H1 (cell line): ENCODE measurements around the gene MYH9. TPM values are rescaled to one million over a fixed set of nuclear protein-coding genes. Genes with fewer than 3 reads are reported as not detected.

Experiments
- CTCF ChIA-PET: fragments of 300-600 bp; sonication (Branson Sonifier 250); formaldehyde crosslinking; loops from one replicate; lab custom pipeline; 2021; ENCODE audit not compliant: partially characterized antibody; lab: Charles Lee
- POLR2A ChIA-PET: fragments of 300-600 bp; sonication (Branson Sonifier 250); formaldehyde crosslinking; loops from one replicate; lab custom pipeline; 2021; ENCODE audit warnings: inconsistent platforms; ENCODE audit not compliant: partially characterized antibody; lab: Charles Lee
- DNase-seq, 2 experiments: peaks; one replicate each; pipeline versions ENCODE4 v3.0.0 to v3.0.0-alpha.2; 2010 to 2022; ENCODE audit warnings: low spot score in 2 of 2, low read depth in 1 of 2, mixed read lengths in 1 of 2
- FAIRE-seq: peaks from 2 replicates; lab custom pipeline; 2011; peaks lifted over from hg19 to GRCh38; lab: Jason Lieb, UNC
- H2AFZ ChIP-seq: 2 replicates; pipeline ENCODE4 v1.8.1; 2012; ENCODE audit warnings: low read length, inconsistent platforms
- H2AK5ac ChIP-seq: 2 replicates; pipeline ENCODE4 v1.6.1; 2013; ENCODE audit warnings: low read depth, low read length
- H2BK120ac ChIP-seq: replicated peaks from 2 replicates; pipeline ENCODE3; 2013; ENCODE audit warnings: low read depth, low read length, inconsistent platforms
- H2BK12ac ChIP-seq: 2 replicates; pipeline ENCODE4 v1.6.1; 2013; ENCODE audit warnings: low read depth, low read length
- H2BK15ac ChIP-seq: 2 replicates; pipeline ENCODE4 v1.6.1; 2013; ENCODE audit warnings: low read length
- H2BK20ac ChIP-seq: 2 replicates; pipeline ENCODE4 v1.6.1; 2013; ENCODE audit warnings: low read length
- H2BK5ac ChIP-seq: 2 replicates; pipeline ENCODE4 v1.6.1; 2013; ENCODE audit warnings: low read depth, low read length
- H3K14ac ChIP-seq: 2 replicates; pipeline ENCODE4 v1.6.1; 2013; ENCODE audit warnings: inconsistent platforms; ENCODE audit not compliant: insufficient read length
- H3K18ac ChIP-seq: 2 replicates; pipeline ENCODE4 v1.6.1; 2013; ENCODE audit warnings: low read length; ENCODE audit errors: extremely low read depth
- H3K23ac ChIP-seq: 2 replicates; pipeline ENCODE4 v1.6.1; 2013; ENCODE audit warnings: inconsistent platforms; ENCODE audit not compliant: insufficient read length
- H3K23me2 ChIP-seq: 2 replicates; pipeline ENCODE4 v1.6.1; 2013; ENCODE audit warnings: low read depth, low read length
- H3K27ac ChIP-seq: 2 replicates; pipeline ENCODE4 v1.6.1; 2011; ENCODE audit warnings: low read depth, low read length, inconsistent platforms
- H3K27me3 ChIP-seq, 4 experiments: replicated peaks in 1 of 4; 1 replicate in 1 of 4; 2 replicates in 3 of 4; pipeline versions ENCODE4 v1.6.1 to v1.8.1; 2011 to 2013; ENCODE audit warnings: low read length in 3 of 4, mild to moderate bottlenecking in 3 of 4, inconsistent platforms in 2 of 4, mixed read lengths in 2 of 4, moderate library complexity in 1 of 4; ENCODE audit not compliant: control insufficient read depth in 3 of 4, insufficient read depth in 3 of 4; ENCODE audit errors: extremely low read depth in 1 of 4
- H3K36me3 ChIP-seq, 4 experiments: 2 replicates each; pipeline versions ENCODE4 v1.6.1 to v1.8.1; 2011 to 2013; ENCODE audit warnings: mild to moderate bottlenecking in 4 of 4, low read length in 3 of 4, moderate library complexity in 2 of 4, control low read depth in 1 of 4, inconsistent platforms in 1 of 4; ENCODE audit not compliant: insufficient read depth in 4 of 4, control insufficient read depth in 2 of 4
- H3K4ac ChIP-seq: replicated peaks from 2 replicates; pipeline ENCODE3; 2013; ENCODE audit warnings: low read length, low read depth, mixed read lengths, inconsistent platforms; ENCODE audit not compliant: insufficient read length
- H3K4me1 ChIP-seq, 4 experiments: replicated peaks in 1 of 4; 1 replicate in 1 of 4; 2 replicates in 3 of 4; pipeline versions ENCODE4 v1.6.1 to v1.8.1; 2011 to 2013; ENCODE audit warnings: low read length in 3 of 4, inconsistent platforms in 2 of 4, mixed read lengths in 1 of 4; ENCODE audit not compliant: insufficient read depth in 4 of 4, control insufficient read depth in 3 of 4
- H3K4me2 ChIP-seq, 2 experiments: 2 replicates each; pipeline versions ENCODE4 v1.6.1 to v1.8.1; 2011 to 2013; ENCODE audit warnings: low read depth in 2 of 2, low read length in 2 of 2, control low read depth in 1 of 2, inconsistent platforms in 1 of 2, mild to moderate bottlenecking in 1 of 2; ENCODE audit not compliant: insufficient read depth in 1 of 2
- H3K4me3 ChIP-seq, 4 experiments: fragments of 200-600, 300-600 bp in 1 of 4; sonication (generic), shearing (Covaris generic), sonication (Bioruptor Twin) in 1 of 4; 2 replicates each; pipeline versions ENCODE4 v1.5.1 to v1.8.1; 2011 to 2016; ENCODE audit warnings: low read length in 4 of 4, low read depth in 3 of 4, control low read depth in 2 of 4, inconsistent platforms in 2 of 4, mild to moderate bottlenecking in 2 of 4, mixed read lengths in 1 of 4, moderate library complexity in 1 of 4; ENCODE audit not compliant: insufficient read depth in 2 of 4; ENCODE audit errors: extremely low read depth in 1 of 4
- H3K56ac ChIP-seq: replicated peaks from 2 replicates; pipeline ENCODE3; 2013; ENCODE audit warnings: low read depth, mild to moderate bottlenecking, mixed read lengths, low read length, inconsistent platforms; ENCODE audit not compliant: insufficient read length
- H3K79me1 ChIP-seq: 2 replicates; pipeline ENCODE4 v1.6.1; 2013; ENCODE audit warnings: low read depth, low read length, control low read depth
- H3K79me2 ChIP-seq, 2 experiments: 2 replicates each; pipeline versions ENCODE4 v1.6.1 to v1.8.1; 2012 to 2013; ENCODE audit warnings: low read length in 2 of 2, mild to moderate bottlenecking in 2 of 2, inconsistent platforms in 1 of 2; ENCODE audit not compliant: insufficient read depth in 2 of 2, control insufficient read depth in 1 of 2
- H3K9ac ChIP-seq, 4 experiments: replicated peaks in 1 of 4; 1 replicate in 1 of 4; 2 replicates in 3 of 4; pipeline versions ENCODE4 v1.6.1 to v1.8.1; 2011 to 2013; ENCODE audit warnings: low read depth in 3 of 4, low read length in 3 of 4, control low read depth in 2 of 4, mild to moderate bottlenecking in 2 of 4, moderate library complexity in 2 of 4, inconsistent platforms in 1 of 4; ENCODE audit errors: extremely low read depth in 1 of 4
- H3K9me3 ChIP-seq, 2 experiments: 2 replicates each; pipeline versions ENCODE4 v1.6.1 to v1.8.1; 2012 to 2013; ENCODE audit warnings: mild to moderate bottlenecking in 2 of 2, moderate library complexity in 2 of 2, control low read depth in 1 of 2, inconsistent platforms in 1 of 2, low read depth in 1 of 2, low read length in 1 of 2, mixed read lengths in 1 of 2; ENCODE audit not compliant: insufficient read depth in 2 of 2
- H4K20me1 ChIP-seq, 2 experiments: replicated peaks in 1 of 2; 2 replicates each; pipeline versions ENCODE3 to v1.8.1; 2011 to 2013; ENCODE audit warnings: inconsistent platforms in 2 of 2, low read length in 2 of 2, mild to moderate bottlenecking in 1 of 2; ENCODE audit not compliant: insufficient read depth in 2 of 2, control insufficient read depth in 1 of 2
- H4K5ac ChIP-seq: 2 replicates; pipeline ENCODE4 v1.6.1; 2013; ENCODE audit warnings: low read length, low read depth, mixed read lengths, inconsistent platforms; ENCODE audit not compliant: insufficient read length
- H4K8ac ChIP-seq: 2 replicates; pipeline ENCODE4 v1.8.0; 2013; ENCODE audit warnings: mild to moderate bottlenecking, moderate library complexity, low read length, inconsistent platforms; ENCODE audit not compliant: insufficient read depth; ENCODE audit errors: extremely low read depth
- H4K91ac ChIP-seq: replicated peaks from 2 replicates; pipeline ENCODE3; 2013; ENCODE audit warnings: low read length, mixed read lengths, inconsistent platforms; ENCODE audit not compliant: insufficient read length
- BRCA1 ChIP-seq: IDR thresholded peaks from 2 replicates; pipeline ENCODE4 v1.6.1; 2012; ENCODE audit warnings: low read depth, low read length, improper control_type of control experiment
- EP300 ChIP-seq, 2 experiments: IDR thresholded peaks; 1 replicate in 1 of 2; 2 replicates in 1 of 2; pipeline ENCODE4 v1.6.1; 2011 to 2012; ENCODE audit warnings: low read depth in 2 of 2, low read length in 2 of 2, mild to moderate bottlenecking in 2 of 2, borderline replicate concordance in 1 of 2, inconsistent platforms in 1 of 2, moderate library complexity in 1 of 2
- EZH2 ChIP-seq: fragments of 200-600 bp; sonication (generic); IDR thresholded peaks from 2 replicates; pipeline ENCODE4 v1.7.1; 2012; ENCODE audit warnings: low read depth, mild to moderate bottlenecking, moderate library complexity, low read length, inconsistent platforms; ENCODE audit not compliant: severe bottlenecking
- FOSL1 ChIP-seq: IDR thresholded peaks from 2 replicates; pipeline ENCODE4 v1.6.1; 2011; ENCODE audit warnings: mild to moderate bottlenecking, low read depth, low read length, moderate library complexity; ENCODE audit not compliant: insufficient read depth
- KDM5A ChIP-seq: fragments of 200-600 bp; IDR thresholded peaks from 2 replicates; pipeline ENCODE4 v1.7.1; 2012; ENCODE audit warnings: mild to moderate bottlenecking, low read length, inconsistent platforms, mixed read lengths
- NRF1 ChIP-seq: IDR thresholded peaks from 2 replicates; pipeline ENCODE4 v1.6.1; 2011; ENCODE audit warnings: mild to moderate bottlenecking, low read depth, low read length, improper control_type of control experiment
- PHF8 ChIP-seq: fragments of 200-600 bp; sonication (generic); conservative IDR thresholded peaks from 2 replicates; pipeline ENCODE4 v1.7.1; 2012; ENCODE audit warnings: low read depth, mild to moderate bottlenecking, inconsistent platforms, low read length, moderate library complexity
- SIRT6 ChIP-seq: IDR thresholded peaks from one replicate; pipeline ENCODE4 v1.7.1; 2012; ENCODE audit warnings: low read length, inconsistent platforms
- SP1 ChIP-seq: IDR thresholded peaks from 2 replicates; pipeline ENCODE4 v1.6.1; 2011; ENCODE audit warnings: low read depth, low read length
- TAF7 ChIP-seq: optimal IDR thresholded peaks from 2 replicates; pipeline ENCODE3; 2011; ENCODE audit warnings: low read depth, mild to moderate bottlenecking, inconsistent platforms, low read length, moderate library complexity, borderline replicate concordance
- TBP ChIP-seq: IDR thresholded peaks from 2 replicates; pipeline ENCODE4 v1.6.1; 2011; ENCODE audit warnings: low read depth, low read length, improper control_type of control experiment
- TCF12 ChIP-seq: IDR thresholded peaks from 2 replicates; pipeline ENCODE4 v1.6.1; 2011; ENCODE audit warnings: low read depth, mild to moderate bottlenecking, low read length
- ZNF274 ChIP-seq: IDR thresholded peaks from 2 replicates; pipeline ENCODE4 v1.7.0; 2012; ENCODE audit warnings: low read length, borderline replicate concordance; ENCODE audit errors: extremely low read depth
- WGBS, 2 experiments: shearing (Covaris generic) in 1 of 2; methylation state at CpG; one replicate each; pipeline versions ENCODE4 v1.1.6 to v1.1.7; 2013 to 2015; ENCODE audit warnings: low lambda C conversion rate in 2 of 2, mixed read lengths in 2 of 2, inconsistent platforms in 1 of 2, low coverage in 1 of 2, missing lambda C conversion rate in 1 of 2; ENCODE audit not compliant: insufficient replicate concordance in 2 of 2, insufficient coverage in 1 of 2, insufficient read length in 1 of 2; ENCODE audit errors: extremely low coverage in 1 of 2, missing lambda C conversion rate in 1 of 2; 5-methylcytosine and 5-hydroxymethylcytosine counted together
- polyA plus RNA-seq, 7 experiments: library from polyadenylated mRNA; depleted of rRNA in 3 of 7; stranded (reverse) in 5 of 7; unstranded in 2 of 7; fragments of >200 nt in 5 of 7; fragments of 200-250 nt in 2 of 7; gene quantifications; 1 replicate in 5 of 7; 2 replicates in 1 of 7; 4 replicates in 1 of 7; pipeline versions ENCODE4 v1.2.1 to v1.2.3, GENCODE V29; 2011 to 2013; ENCODE audit warnings: missing spikeins in 2 of 7, mixed read lengths in 2 of 7
- total RNA-seq: library from RNA; stranded (reverse); fragmentation: NEBNext Ultra II Directional; extraction: Animal tissue kit (Norgen Biotek cat#: 25700); gene quantifications from 2 replicates; pipeline ENCODE4 v1.2.1, GENCODE V29; 2021

The MYH9 gene
- total and polyA plus RNA-seq, 2 of the 8 experiments (the other 6 are each of a cell fraction or from before 2014, with no cell fraction given): 24.9 to 322 TPM

DNA sequence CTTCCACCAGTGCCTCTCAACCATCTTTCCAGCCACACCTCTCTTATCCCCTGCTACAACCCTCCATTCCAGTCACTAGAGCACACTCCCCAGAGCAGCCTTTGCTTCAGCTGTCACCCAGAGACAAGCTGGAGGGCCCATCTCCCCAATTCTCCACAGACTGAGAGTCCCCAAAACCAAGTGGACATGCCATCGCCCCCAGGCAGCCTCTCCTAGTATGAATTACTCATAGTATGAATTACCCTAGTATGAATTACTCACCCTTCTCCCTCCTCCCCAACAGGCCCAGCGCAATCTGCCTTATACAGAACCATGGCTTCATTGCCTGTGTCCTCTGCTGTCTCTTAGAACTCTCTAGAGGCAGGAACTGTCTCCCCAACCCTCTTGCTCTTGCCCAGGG is 24.8 kb downstream of the MYH9 start:
- no peak overlapping the region for H2BK120ac ChIP-seq
- H3K4me1 ChIP-seq: peaks cover 38 to 63% (median 56%) of the 10 kb centered on the region in 4 experiments
- TF ChIP-seq EP300 (IDR thresholded peaks at IDR 0.05; ENCODE audit: borderline replicate concordance in 1 of 2, low read depth in 2 of 2, low read length in 2 of 2) (no peak), KDM5A (no peak), EZH2 (no peak), TAF7 (no peak), ZNF274 (no peak), TBP (no peak), PHF8 (no peak), FOSL1 (no peak), BRCA1 (no peak), SIRT6 (no peak), SP1 (no peak), TCF12 (no peak), NRF1 (no peak)

More for the DNA sequence above, 24.8 kb downstream of the MYH9 start:
- Histone ChIP-seq H3K4me2 (no peak overlapping the region), H3K23ac (no peak overlapping the region), H4K91ac (no peak overlapping the region), H3K23me2 (no peaks in the 10 kb centered on the region), H3K4me3 (no peak overlapping the region), H3K9ac (no peak overlapping the region), H2AK5ac (no peak overlapping the region), H3K27ac (peak overlapping the region; percentile 56; the same call in 1 of the 2 replicates), H3K4ac (no peak overlapping the region), H3K79me1 (peaks cover 38% of the 10 kb centered on the region), H2BK15ac (no peak overlapping the region), H2BK5ac (peak overlapping the region; percentile 78; the same call in 1 of the 2 replicates), H3K27me3 (no peaks in the 10 kb centered on the region), H3K18ac (no peak overlapping the region), H2BK20ac (no peak overlapping the region), H4K5ac (no peak overlapping the region), H2AFZ (no peak overlapping the region), H3K9me3 (no peaks in the 10 kb centered on the region), H3K56ac (no peak overlapping the region), H4K20me1 (peaks cover 0 to 29% of the 10 kb centered on the region in 2 experiments), H3K79me2 (peaks cover 37 to 96% of the 10 kb centered on the region in 2 experiments), H2BK12ac (peak overlapping the region; percentile 63; the same call in 1 of the 2 replicates), H3K36me3 (no peaks in the 10 kb centered on the region; a peak in 1 of 8 replicates), H4K8ac (no peak overlapping the region), H3K14ac (no peak overlapping the region)
- DNase-seq (no peak), FAIRE-seq (no peak)
- 86% methylated on average over 2 of the region's 2 CpGs; no CpG with 5 or more reads in 1 of the 2 experiments for WGBS, 2 experiments
- ChIA-PET CTCF (interaction anchor here (1.0 to 4.2 kb wide), 4 partner anchors 8 to 107 kb away, joined by 3 to 18 read pairs (median 4); no protein-coding TSS in a partner anchor), POLR2A (interaction anchor here (1.5 to 16.5 kb wide), 5 partner anchors 11 to 58 kb away, joined by 3 to 263 read pairs (median 8); partner anchors contain the start of gene MYH9)
